A549 treated with GW870086 at 1 μM for 4 hours (cell line): ENCODE results near the gene TMCO5A. TPM values are rescaled to one million over a fixed set of nuclear protein-coding genes. Genes with fewer than 3 reads are reported as not detected.

Experiments used
- total RNA-seq: library from RNA; stranded (reverse); fragments of 200-300 nt; extraction: Qiagen RNA extraction; gene quantifications from 5 replicates; pipeline ENCODE4 v1.2.3, GENCODE V29; 2022; ENCODE audit warnings: low read depth

The TMCO5A gene
- not detected in 5 replicates for total RNA-seq

GRCh38 chr15:37934340-37934739 lies at the start of gene TMCO5A:
TMCO5A (plus strand) TSS chr15:37934640; CDS start chr15:37936324, 1,684 bp downstream.

